GM18502 (cell line): ENCODE results near the gene FAM234B.

ENCODE experiments used
- ATAC-seq: cut with Tn5 transposase; IDR thresholded peaks from one replicate; pipeline ENCODE4 v1.9.1; 2021; ENCODE audit warnings: mild to moderate bottlenecking; ENCODE audit not compliant: unreplicated experiment, poor library complexity

FAM234B gene

GRCh38 chr12:13087766-13088165, 43.6 kb downstream of the FAM234B start:
- ATAC-seq: no peak

DNA sequence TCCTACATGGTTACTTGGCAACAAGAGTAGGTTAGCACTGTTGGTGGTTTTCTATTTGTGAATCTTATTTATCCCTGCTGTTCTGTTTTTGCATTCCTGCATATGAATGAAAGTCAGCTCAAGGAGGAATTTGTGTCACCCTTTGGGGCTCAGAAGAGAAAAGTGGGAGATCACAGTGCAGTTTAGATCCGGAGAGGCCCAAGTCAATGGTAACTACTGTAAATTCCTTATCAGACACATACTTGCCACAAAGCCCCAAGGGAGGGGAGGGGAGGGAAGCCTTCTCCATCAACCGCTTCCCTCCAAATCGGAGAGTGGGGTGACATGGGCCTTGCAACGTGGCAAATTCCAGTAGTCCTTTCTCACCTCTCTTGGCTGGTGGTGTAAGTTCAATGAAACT, 44.3 kb downstream of the FAM234B start:
- ATAC-seq: no peak

DNA sequence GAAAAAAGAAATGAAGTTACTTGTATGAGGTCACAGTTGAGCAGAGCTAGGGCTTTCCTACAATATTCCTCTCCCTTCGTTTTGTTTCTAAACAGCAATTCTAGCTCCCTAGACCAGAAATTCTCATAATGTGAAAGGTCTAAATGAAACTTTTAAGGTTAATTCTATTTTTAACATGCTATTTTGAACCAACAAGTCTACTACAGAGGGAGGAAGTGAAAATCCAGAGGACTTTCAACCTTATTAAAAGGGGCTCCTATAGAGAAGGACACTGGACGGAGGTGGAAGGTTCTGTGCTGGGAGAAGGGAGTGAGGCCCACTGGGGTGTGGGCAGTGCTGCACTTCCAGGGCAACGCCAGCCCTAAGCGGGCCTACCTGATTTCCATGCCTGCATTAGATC, 45.9 kb downstream of the FAM234B start:
- peak; percentile 58 for ATAC-seq

- no peak for ATAC-seq
Measured at GRCh38 chr12:13091832-13092231, 47.7 kb downstream of the FAM234B start.

DNA sequence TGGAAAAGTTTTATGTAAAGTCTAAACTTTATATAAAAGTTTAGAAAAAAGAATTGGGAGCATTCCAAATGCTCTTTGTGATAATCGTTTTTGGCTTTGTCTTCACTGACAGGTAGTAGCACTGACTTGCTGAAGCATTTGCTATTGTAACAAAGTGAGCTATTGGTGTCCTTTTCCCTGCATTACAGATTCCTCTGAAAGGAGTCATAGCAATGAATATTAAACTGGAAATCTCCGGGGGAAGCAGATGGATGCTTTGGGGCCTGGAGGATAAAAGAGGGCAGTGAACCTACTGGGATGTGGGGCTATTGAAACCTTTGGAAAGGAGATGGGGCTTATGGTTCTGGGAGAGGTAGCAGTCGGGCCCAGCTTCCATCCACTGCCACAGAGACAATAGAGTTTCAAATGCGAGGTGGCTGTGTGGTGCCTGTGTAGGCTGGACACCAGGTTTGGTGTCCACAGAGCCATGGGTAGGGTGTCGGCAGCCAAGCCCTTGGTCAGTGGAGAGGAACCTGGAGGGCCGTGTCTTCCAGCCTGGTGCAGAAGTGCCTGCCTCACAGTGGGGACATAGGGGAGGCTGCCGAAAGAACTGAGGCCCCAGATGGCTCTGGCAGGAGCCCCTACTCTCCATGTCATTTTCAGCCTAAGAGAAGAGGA, 49.1 kb downstream of the FAM234B start:
- ATAC-seq: no peak

- ATAC-seq: no peak
Measured at GRCh38 chr12:13093848-13094220, 49.7 kb downstream of the FAM234B start.

DNA sequence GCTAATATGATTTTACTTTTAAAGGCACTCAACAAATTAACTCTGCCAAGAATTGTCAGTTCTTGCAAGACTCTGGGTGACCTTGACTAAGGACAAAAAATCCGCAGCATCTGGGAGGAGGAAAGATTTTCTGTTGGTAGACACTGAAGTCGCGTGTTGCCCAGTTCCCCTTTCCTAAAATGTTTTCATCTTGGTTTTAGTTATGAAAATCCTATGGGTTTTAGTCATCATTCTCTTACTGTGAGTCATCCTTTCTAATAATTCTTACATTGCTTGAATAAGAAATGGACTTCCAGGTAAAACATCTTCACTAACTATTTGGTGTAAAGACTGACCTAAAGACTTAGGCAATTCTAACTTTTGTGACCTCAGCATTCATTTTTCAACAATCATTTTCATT, 50.2 kb downstream of the FAM234B start:
- peak; percentile 64 for ATAC-seq

DNA sequence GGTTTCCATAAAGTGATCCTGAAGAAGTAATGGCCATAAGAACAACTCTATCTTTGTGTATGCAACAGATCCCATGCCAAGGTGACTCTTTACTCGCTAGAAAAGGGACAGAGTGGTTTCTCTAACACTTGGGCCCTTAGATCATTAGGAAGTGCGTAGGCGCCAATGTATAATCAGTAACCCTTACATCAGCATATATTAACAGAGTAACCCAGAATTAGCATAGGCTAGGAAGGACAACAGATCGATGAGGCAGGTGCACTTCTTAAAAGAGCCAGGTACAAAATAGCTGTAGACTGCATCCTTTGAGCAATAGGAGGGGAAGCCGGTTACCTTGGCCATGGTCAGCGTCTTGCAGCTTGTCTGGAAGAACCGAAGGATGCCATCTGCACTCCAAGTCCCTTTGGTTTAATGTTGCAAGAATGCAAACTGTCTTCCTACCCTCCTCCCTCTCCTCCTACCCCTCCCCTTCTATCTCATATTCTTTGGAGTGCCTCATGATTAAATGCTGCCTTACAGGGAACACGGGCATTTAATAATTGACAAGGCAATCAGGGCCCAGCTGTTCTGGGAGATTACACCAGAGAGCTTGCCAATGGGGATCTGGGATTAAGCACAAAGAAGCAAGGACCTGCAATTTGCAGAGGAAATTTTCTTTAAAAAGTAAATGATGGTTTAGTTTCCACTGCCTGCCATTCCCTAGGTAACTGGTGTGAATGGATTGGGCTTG, 51.2 kb downstream of the FAM234B start:
- ATAC-seq: no peak

DNA sequence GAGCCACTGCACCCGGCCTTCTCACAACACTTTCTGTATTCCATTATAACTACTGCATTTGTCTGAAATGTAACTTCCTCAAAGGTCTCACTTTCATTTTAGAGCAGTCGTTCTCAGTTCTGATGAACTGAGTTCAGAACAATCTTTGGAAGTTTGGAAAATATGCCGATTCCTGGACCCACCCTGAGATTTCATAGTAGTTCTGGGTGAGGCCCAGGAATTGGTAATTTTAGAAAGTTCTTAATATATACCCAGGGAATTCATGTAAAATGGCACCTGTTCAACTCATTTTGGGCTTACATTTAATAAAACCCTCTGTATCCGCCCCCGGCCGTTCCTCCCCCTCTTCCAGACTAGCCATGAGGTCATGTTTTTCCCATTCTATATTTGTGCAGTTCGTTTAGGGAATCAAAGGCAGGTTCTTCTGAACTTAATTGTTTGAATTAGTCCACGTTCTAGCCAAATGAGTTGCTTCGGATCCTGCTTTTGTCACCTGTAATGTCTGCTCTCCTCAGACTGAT, 53.4 kb downstream of the FAM234B start:
- no peak for ATAC-seq

- no peak for ATAC-seq
Measured at GRCh38 chr12:13099066-13099843, 55.1 kb downstream of the FAM234B start.

GRCh38 chr12:13099844-13100604, 55.8 kb downstream of the FAM234B start:
- no peak for ATAC-seq

DNA sequence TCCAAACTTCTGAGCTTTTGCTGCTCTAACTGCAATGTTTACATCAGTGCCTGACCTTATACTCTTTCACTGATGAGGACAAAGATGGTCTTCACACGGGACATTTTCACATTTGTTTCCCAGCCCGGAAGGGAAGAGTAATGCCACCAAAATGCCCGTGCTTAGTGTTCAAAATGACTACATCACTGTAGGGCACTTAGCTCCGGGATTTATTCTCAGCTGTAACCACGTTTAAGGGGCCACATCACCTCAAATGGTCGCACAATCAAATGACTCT, 56.4 kb downstream of the FAM234B start:
- no peak for ATAC-seq

DNA sequence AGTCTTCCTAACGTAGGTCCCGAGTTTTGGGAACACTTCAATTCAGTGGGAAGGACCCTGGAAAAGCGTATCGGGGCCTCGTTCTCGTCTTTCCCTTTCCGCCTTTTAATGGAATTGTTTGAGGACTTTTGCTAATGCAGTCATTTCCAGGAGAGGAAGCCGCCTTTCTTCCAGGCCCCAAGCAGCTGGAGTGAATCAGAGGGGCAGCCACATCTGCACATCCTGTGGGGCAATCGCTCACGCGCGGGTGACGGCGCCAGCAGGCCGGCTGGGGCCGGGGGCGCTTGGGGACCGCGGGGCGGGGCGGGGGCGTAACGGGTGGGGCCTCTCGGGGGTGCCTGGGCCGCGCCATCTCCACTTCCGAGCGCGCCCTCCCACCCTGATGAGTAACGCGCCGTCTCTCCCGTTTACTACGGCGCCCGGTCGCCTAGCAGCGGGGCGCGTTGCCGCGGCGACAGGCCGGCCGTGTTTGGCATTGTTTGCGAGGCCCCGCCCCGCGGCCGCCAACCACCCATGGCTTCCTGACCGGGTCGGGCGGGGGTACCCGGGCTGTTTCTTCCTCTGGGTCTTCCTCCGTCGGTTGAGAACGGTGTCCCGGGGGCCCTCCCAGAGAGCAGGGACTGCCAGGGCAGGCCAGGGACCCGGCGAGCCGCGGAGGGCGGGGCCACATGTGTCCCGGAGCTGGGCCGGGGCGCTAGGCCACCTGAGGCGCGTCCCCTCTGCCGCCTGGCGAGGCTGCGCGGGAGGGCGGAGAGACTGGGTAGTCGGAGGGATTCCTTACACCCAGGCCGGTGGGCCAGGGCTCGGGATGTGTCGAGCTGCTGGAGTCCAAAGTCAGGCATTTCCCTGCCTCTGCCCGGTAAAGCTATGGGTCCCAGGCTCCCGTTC, 56.9 kb downstream of the FAM234B start:
- peak; percentile 84 for ATAC-seq

- ATAC-seq: no peak
Measured at GRCh38 chr12:13101821-13102375, 57.7 kb downstream of the FAM234B start.

DNA sequence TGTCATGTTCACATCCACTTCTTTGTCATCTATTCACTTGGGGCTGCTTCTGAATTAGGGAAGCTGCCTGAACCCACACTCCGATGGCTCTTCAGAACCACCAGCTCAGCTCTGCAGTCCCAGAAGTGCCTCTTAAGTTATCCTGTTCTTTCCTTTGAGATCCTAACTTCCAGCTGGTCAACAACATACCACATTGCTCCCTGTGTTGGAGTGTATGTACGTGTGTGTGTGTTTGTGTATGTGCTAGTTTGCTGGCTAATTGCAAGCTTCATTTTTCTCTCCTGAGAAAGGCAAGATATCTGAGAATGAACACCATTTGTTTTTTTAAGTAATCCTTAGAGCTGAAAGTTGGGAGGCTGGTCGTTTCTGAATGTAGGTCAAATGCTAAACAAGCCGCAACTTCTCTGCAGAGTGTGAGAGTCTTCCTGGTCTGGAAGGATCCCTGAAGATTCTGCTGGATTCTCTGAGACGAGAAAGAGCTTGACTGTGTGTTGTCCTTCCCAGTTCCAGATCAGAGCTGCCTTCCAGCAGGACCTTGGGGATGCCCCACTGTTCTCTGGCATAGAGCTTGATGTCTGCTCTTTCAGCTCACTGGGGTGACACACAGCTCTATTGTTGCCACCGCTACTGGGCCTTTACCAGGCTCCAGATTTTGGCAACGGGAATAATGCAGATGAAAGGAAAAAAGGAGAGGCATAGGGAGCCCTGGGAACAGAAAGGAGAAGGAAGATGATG, 58.4 kb downstream of the FAM234B start:
- no peak for ATAC-seq

- no peak for ATAC-seq
Measured at GRCh38 chr12:13103391-13104033, 59.3 kb downstream of the FAM234B start, which contains the start of gene GSG1. GSG1 (minus strand) TSS chr12:13103667; CDS start chr12:13103512, 155 bp downstream.

- ATAC-seq: no peak
Measured at GRCh38 chr12:13104409-13104808, 60.2 kb downstream of the FAM234B start.

DNA sequence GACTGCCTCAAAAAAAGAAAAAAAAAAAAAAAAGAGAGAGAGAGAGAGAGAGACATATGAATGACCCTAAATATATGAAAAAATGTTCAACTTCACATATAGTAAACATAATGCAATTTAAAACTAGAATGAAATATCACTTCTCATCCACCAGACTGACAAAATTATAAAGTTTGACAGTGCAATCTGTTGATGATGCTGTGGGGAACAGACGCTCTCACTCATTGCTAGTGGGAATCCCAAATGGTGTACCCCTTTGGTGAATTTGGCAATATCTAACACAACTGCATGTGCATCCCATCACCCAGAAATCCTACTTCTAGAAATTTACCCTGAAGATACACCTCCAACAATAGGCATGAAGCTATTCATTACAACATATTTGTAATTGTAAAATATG, 61.6 kb downstream of the FAM234B start:
- no peak for ATAC-seq
